ENCODE measurements around the gene SLC25A26.
"Not testable (repeated sequence)": the region's sequence is repeated elsewhere in the genome, so short reads cannot be mapped to it uniquely, and the experiment has no call there.

Gene SLC25A26, protein sequence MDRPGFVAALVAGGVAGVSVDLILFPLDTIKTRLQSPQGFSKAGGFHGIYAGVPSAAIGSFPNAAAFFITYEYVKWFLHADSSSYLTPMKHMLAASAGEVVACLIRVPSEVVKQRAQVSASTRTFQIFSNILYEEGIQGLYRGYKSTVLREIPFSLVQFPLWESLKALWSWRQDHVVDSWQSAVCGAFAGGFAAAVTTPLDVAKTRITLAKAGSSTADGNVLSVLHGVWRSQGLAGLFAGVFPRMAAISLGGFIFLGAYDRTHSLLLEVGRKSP

GRCh38 chr3:66220602-66221377, at the start of gene SLC25A26:
Gene SLC25A26 (plus strand): TSS chr3:66221001. CDS start chr3:66221095, 94 bp downstream.
- peak; percentile 95 for DNase-seq

DNA sequence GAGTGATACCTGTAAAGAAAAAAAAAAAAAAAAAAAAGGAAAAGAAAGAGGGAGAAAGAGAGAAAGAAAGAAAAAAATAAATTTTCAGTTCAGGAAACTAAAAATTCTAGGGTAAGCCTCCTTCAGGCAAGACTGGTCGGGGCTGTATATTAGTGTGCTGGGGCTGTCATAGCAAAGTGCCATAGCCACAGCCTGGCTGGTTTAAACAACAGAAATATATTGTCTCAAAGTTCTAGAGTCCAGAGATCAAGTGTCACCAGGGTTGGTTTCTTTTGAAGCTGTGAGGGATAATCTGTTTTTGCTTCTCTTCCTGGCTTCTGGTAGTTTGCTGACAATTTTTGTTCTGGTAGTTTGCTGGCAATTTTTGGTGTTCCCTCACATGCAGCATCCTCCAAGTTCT, 48.4 kb upstream of the SLC25A26 start:
- no peak for DNase-seq

GRCh38 chr3:66177026-66177425, 43.8 kb upstream of the SLC25A26 start:
- DNase-seq: no peak

- no peak for DNase-seq
Measured at GRCh38 chr3:66178206-66178605, 42.6 kb upstream of the SLC25A26 start.

DNA sequence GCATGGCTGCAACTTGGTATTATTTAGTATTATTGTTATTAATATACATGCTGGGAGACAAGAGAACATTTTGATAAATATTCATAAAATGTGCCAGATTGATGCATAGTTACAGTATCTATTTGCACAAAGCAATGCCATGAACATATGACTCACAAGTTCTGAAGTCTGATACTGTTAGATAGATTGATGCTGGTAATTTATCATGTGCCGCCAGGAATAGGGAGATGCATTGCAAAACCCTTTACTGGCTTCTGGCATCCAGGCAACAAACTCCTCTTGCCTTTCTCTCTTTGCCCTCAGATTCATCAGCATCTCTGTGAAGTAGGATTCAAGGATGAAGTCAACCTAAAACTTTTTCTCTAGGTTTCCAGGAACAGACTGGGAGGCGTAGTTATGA, 41.0 kb upstream of the SLC25A26 start:
- no peak for DNase-seq

GRCh38 chr3:66181764-66182163, 39.0 kb upstream of the SLC25A26 start:
- no peak for DNase-seq

- no peak for DNase-seq
Measured at GRCh38 chr3:66182246-66182645, 38.6 kb upstream of the SLC25A26 start.

DNA sequence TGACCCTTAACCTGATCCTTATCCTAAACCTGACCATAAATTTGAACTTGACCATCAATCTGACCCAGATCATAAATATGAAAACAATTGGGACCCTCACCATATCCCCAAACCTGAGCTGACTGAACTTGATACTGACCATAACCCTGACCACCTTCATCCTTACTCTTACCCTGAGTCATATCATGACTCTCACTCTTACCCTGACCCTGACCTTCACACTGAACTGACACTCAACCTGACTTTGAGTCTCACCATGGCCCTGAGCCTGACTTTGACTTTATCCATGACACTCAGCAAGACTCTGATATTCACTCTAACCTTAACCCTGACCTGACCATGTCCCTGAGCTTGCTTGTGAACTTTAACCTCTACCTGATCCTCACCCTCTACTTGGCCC, 34.3 kb upstream of the SLC25A26 start:
- no peak for DNase-seq

GRCh38 chr3:66195347-66195783, 25.4 kb upstream of the SLC25A26 start:
- DNase-seq: peak; percentile 60

DNA sequence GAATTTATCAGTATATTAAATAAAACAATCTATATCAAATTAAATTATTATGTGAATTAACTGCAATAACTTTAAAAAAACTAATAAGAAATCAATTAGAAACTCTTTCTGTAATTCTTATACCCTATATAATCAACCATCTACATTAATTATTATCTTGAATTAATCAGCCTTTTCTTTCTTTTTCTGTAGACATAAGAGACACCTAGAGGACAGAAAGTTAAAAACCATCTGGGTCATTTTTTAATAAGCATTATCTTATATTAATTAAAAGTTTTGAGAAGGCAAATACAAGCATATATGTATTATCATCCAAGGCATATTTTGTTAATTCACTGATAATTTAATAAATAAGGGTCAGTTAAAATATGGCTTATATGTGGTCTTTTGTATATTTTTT, 24.2 kb upstream of the SLC25A26 start:
- DNase-seq: no peak

- DNase-seq: no peak
Measured at GRCh38 chr3:66198437-66199088, 22.2 kb upstream of the SLC25A26 start.

DNA sequence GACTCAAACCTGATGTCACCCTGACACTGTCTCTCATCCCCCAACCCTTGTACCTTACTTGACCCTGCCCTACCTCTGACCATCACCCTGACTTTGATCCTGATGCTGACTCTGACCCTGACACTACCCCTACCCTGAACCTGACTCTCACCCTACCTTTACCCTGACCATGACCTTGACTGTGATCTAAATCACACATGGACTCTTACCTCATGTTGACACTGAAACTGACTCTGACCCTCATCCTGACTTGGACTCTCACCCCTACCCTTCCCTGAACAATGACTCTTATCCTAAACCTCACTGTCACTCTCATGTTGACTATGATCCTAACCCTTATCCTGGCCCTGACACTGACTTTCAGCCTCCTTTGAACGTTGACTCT, 21.7 kb upstream of the SLC25A26 start:
- no peak for DNase-seq

DNA sequence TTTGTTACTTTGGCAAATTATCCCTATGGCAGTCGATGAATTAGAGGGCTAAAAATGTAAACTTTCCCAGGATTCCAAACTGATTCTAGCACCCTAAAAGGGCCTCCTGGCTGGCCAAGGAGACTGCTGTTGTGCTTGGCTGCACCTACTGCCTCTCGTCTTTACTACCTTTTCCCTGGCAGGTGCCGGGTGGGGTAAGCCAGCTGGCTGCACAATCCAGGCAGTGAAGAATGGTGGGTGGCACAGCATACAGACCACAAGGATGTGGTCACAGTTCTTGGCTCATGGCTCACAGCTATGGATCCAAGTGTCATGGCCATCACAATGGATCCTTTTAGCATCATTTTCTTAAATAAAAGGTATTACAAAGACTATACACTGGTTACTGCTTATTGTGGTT, 20.7 kb upstream of the SLC25A26 start:
- DNase-seq: no peak

GRCh38 chr3:66200786-66201185, 20.0 kb upstream of the SLC25A26 start:
- no peak for DNase-seq

GRCh38 chr3:66203275-66203674, 17.5 kb upstream of the SLC25A26 start:
- DNase-seq: no peak

GRCh38 chr3:66206806-66207205, 14.0 kb upstream of the SLC25A26 start:
- DNase-seq: no peak

DNA sequence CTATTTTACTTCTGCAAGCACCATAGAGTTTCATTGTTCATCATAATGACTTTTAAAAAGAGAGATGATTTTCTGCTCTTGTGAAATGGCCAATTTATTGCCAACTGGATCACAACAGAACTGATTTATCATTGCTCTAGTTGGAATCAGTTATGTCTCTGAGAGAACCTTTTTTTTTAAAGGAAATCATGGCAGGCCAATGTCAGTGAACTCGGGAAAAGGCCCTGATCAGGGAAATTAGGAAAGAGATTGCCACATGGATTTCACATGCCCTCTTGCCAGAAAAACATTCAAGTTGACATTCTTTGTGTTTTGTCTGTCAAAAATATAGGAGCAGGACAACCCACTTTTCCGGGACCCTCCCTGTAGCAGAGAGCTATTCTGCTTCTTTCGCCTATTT, 12.6 kb upstream of the SLC25A26 start:
- DNase-seq: no peak

- DNase-seq: no peak
Measured at GRCh38 chr3:66210687-66211295, 10.0 kb upstream of the SLC25A26 start.

DNA sequence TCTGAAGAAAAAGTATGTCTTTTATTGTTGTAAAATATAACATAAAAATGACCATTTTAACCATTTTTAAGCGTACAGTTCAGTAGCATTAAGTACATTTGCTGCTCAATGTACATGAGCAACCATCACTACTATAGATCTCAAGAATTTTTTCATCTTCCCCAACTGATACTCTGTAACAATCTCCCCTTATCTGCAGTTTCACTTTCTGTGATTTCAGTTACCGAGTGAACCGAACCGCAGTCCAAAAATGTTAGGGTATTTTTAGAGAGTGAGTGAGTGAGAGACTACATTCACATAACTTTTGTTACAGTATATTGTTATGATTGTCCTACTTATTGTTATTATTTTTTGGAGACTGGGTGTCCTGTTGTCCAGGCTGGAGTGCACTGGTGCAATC, 9.0 kb upstream of the SLC25A26 start:
- no peak for DNase-seq

- no peak for DNase-seq
Measured at GRCh38 chr3:66215106-66215505, 5.7 kb upstream of the SLC25A26 start.

DNA sequence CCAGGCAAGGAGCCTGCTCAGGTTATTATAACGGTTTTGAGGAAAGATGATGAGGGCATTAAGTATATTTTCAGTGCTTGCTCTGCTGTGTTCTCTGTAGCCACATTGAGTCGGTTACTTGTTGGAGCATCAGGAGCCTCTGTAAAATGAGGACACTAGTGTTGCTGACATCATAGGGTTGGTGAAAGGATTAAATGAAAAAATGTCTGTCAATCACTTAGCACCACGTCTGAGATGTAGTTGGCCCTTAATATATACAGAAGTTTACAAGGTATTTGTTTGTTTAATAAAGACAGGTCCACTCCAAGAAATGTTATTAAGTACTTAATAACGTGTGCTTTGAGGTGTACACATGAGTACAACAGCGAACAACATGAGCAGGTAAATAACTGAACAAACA, 735 bp upstream of the SLC25A26 start:
- DNase-seq: no peak

DNA sequence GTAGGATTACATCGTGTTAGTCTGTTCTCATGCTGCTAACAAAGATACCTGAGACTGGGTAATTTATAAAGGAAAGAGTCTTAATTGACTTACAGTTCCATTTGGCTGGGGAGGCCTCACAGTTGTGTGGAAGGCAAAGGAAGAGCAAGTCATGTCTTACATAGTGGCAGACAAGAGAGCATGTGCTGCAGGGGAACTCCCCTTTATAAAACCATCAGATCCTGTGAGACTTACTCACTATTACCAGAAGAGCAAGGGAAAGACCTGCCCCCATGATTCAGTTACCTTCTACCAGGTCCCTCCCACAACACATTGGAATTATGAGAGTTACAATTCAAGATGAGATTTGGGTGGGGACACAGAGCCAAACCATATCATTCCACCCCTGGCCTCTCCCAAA, 3.4 kb downstream of the SLC25A26 start:
- DNase-seq: no peak

DNA sequence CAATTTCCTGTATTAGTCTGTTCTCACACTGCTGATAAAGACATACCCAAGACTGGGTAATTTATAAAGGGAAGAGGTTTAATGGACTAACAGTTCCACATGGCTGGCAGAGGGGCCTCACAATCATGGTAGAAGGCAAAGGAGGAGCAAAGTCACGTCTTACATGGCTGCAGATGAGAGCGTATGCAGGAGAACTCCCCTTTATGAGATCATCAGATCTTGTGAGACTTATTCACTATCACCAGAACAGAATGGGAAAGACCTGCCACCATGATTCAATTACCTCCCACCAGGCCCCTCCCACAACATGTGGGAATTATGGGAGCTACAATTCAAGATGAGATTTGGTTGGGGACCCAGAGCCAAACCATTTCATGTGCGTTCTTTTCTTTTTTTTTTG, 5.3 kb downstream of the SLC25A26 start:
- not testable (repeated sequence) for DNase-seq

DNA sequence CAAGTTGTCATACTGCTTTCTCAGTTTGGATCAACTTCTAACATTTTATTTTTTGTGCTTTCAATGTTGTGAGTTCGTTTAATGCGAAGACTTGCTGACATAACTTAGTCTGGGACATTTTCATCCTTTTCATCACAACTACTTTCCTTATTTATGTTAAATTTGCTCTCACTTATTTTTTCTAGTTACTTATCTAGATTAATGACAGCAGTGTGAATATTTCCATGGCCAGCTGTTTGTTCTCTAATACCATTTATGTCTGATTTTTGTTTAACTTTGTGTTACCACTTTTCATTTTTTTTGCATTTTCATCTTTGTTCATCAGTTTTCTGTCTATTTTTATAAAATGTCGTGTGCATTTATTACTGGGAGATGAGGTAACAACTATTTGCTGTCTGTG, 6.2 kb downstream of the SLC25A26 start:
- no peak for DNase-seq

Measured in activated CD8-positive, alpha-beta memory T cell treated with anti-CD3 and anti-CD28 coated beads, Interleukin-2, amount 50 U/mL, for 48 hours (primary cell).